Activated CD4-positive, alpha-beta T cell treated with anti-CD3 and anti-CD28 coated beads for 1 hour (primary cell): Measurements from ENCODE around the gene KLHL30.

Source experiments
- DNase-seq: peaks from one replicate; pipeline ENCODE4 v3.0.0-alpha.2; 2020

Gene KLHL30

DNA sequence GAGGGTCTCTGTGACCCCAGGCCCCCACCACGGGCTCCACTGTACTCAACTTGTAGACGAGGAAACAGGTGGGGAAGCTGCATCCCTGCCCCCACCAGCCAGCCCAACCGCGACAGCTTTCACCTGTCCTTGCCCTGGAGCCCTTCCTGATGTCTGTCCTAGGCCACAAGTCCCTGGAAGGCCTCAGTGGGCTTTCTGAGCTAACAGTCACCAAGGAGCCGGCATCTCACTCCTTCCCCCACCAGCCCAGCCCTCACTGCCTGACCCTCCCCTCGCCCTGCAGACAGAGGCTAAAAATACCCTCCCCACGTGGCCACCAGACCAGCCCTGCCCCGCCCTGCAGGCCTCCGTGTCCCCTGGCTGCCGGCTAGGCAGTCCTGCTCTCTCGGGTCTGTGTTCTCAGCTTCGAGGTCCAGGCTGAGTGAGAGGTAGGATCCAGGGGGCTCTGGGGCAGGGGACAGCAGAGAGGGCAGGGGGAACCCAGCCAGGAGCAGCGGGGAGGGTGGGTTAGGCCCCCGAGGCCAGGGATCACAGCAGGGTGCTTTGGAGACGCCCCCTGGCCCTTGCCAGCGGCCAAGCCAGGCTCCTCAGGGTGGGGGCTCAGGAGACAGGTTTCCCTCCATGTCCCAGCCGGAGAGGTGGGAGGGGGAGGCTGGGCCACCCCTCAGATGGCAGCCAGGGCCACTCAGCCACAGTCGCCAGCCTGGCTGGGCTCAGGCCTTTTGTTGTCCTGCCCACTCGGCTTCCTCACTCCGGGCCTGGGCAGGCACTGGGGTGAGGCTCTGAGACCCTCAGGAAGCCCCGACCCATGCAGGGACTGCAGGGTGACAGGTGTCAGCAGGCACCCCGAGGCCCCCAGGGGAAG, at the start of gene KLHL30:
KLHL30 (plus strand) TSS at position 338 of the 865 bp plus-strand sequence. CDS start 2,087 bp downstream, outside the sequence.
- no peak for DNase-seq

DNA sequence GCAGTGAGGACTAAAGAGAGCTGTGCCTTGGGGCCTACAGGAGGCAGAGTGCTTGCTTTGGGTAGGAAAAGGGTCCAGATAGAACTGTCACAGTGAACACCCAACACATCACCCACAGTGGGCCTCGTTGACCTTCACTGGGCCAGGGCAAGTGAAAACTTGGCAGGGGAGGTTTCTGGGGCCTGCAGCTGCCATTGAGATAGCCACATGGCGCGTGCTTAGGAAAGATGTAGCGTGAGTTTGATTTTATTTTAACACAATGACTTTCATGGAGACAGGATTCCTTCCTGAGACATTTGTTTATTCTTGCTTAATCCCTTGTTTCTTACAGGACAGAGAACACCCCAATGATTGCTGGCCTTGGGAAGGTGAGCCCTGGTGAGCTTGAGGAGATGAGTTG, 47.6 kb upstream of the KLHL30 start:
- no peak for DNase-seq

- no peak for DNase-seq
These were observed 46.9 kb upstream of the KLHL30 start for GRCh38 chr2:238091436-238092060.

GRCh38 chr2:238092486-238093035, 45.9 kb upstream of the KLHL30 start:
- no peak for DNase-seq

GRCh38 chr2:238093181-238094140, 45.0 kb upstream of the KLHL30 start:
- DNase-seq, result no peak

- no peak for DNase-seq
These were observed 43.9 kb upstream of the KLHL30 start for GRCh38 chr2:238094438-238095022.

DNA sequence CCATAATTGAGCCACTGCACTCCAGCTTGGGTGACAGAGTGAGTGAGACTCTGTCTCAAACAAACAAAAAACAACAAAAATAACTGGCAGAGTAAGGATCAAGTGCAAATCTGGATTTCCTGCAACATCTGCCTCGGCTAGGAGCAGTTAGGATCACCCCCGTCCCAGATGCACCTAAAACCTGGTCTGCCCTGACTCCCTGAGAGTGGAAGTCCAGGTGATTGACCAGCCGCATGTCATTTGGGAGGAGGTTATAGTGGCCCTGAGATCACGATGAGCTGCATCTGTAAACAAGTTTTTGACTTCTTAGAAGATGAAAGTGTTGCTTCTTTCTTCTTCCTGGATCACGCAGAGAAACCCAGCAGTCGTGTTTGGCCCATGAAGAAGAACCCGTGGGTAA, 43.3 kb upstream of the KLHL30 start:
- no peak for DNase-seq

GRCh38 chr2:238096311-238097011, 42.0 kb upstream of the KLHL30 start:
- DNase-seq, result no peak

- DNase-seq, result no peak
These were observed 41.1 kb upstream of the KLHL30 start for GRCh38 chr2:238097201-238097987.

- no peak for DNase-seq
These were observed 40.2 kb upstream of the KLHL30 start for GRCh38 chr2:238097988-238098871.

GRCh38 chr2:238098901-238099713, 39.4 kb upstream of the KLHL30 start:
- DNase-seq, result no peak

- no peak for DNase-seq
These were observed 38.8 kb upstream of the KLHL30 start for GRCh38 chr2:238099714-238100048.

DNA sequence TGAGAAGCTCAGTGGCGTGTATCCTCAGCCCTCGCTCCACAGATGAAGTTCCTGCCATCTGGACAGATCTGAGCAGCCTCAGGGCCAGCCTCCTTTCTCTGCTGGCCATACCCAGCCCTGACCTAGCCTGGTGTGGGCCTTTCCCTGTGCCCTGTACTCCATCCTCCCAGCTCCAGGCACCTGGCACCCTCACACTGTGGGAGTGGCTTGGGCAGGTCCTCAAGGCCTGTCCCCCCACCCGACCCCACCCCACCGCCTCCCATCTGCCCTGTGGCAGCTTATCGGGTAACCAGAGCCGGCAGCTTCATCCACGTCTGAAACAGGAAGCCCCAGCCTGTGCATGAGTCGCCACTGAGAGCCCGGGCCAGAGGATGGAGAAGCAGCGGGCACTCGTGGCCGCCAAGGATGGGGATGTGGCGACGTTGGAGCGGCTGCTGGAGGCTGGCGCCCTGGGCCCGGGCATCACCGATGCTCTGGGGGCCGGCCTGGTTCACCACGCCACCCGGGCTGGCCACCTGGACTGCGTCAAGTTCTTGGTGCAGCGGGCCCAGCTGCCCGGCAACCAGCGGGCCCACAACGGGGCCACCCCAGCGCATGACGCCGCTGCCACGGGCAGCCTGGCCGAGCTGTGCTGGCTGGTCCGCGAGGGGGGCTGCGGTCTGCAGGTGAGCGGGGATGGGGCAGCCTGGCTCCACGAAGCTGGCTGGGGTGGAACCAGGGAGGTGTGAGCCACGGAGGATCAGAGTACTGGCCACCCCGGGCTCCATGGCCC, 38.2 kb upstream of the KLHL30 start, which contains the start of gene ESPNL:
ESPNL (plus strand) TSS at position 292 of the 772 bp plus-strand sequence; CDS start at position 372, 80 bp downstream.
- no peak for DNase-seq

DNA sequence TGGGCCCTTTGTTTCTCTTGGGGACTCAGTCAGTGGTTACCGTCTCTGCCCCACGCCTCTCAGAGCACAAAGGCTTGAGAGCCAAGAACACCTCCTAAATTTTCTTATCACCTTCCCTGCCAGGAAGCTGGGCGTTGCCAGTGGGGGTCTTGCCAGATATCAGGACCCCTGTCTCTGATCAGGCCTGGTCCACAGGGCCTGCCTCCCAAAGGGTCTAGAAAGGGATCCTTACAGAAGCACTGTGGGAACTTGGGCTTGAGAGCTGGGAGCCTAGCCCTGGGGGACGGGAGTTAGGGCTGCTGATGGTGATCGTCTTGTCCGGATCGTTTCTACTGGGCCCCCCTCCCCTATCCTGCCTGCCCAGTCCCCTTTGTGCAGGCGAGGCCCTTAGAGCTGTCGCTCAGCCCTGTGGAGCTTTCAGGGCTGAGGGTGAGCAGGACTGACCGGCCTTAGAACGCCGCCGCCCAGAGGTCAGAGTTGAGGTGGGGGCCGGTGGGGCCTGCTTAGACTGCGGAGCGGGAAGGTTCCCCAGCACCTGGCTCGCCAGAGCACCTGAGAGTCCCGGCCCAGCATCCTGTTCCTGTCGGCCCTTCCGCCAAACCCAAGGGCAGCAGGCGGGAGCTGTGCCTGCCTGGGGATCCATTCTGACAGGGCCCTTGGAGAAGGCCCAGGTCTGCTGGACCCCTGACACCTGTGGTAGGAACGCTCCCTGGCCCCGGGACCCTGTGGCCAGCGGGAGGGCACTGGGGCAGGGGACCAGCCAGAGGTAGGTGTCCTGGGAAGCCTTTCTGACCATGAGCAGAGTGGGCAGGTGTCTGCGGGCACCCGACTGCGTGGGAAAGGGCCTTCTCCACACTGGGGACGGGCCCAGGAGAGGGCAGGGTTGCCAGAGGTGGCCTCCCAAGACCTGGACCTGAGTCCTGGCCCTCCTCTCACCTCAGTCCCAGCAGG, 37.4 kb upstream of the KLHL30 start:
- no peak for DNase-seq

- no peak for DNase-seq
These were observed 36.3 kb upstream of the KLHL30 start for GRCh38 chr2:238101891-238102841.

GRCh38 chr2:238102865-238103264, 35.6 kb upstream of the KLHL30 start:
- no peak for DNase-seq
